NCI-H1417 (cell line): ENCODE measurements around the gene GRAP2.
A peak's percentile ranks its signal among the peaks of the same experiment; 100 is the strongest.

ENCODE experiments used
- DNase-seq, 3 experiments: peaks; one replicate each; lab custom pipeline; 2025; lab: John Stamatoyannopoulos, UW

GRAP2 gene

DNA sequence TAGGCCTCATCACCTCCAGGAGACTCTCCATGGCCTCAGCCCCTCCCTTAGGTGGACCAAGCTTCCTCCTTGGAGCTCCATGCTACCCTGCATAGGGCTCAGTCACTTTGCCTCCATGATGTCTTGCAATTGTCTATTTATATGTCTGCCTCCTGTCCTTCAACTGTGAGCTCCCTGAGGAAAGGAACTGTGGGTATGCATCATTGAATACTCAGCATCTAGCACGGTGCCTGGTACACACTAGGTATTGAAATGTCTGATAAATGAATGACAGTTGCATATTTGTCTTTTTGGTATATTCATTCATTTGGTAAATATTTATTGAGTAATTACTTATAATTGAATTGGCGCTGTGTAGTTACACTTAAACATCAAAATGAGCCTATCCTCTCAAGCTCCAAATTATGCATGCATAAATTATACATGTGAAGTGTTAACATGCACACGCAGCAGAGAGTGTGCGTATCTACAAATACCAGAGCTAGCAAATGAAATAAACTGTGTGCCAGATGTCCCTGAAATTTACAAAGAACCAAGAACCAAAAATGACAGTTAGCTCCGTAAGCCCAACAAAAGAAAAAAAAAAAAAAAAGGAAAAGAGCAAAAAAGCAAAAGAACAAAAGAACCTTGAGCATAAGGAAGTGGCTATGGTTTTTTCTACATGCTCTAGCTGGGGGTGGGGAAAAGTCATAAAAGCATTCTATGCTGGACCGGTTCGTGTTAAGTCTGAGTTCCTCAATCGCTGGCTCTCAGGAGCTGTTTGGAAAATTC lies 25.2 kb downstream of the GRAP2 start:
- DNase-seq = peak in 1 of 3 experiments; percentile 27

DNA sequence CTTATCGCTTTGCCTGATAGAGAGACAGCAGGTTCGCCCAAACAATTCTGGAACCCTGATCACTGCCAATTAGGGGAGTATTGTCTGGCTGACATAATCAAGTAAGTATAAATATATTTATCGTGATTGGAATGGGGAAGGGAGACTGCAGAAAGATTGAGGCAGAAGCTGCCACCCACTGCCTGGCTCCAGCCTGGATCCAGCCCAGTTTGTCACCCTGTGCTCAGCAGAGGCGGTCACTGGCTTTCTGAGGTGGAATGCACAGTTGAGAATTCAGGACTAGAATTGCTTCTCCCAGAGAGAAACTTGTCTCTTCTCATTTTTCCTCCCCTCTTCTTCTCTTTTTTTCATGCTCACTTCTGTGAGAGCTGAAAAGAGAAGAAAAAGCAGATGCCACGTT lies 25.9 kb downstream of the GRAP2 start:
- no peak for DNase-seq

DNA sequence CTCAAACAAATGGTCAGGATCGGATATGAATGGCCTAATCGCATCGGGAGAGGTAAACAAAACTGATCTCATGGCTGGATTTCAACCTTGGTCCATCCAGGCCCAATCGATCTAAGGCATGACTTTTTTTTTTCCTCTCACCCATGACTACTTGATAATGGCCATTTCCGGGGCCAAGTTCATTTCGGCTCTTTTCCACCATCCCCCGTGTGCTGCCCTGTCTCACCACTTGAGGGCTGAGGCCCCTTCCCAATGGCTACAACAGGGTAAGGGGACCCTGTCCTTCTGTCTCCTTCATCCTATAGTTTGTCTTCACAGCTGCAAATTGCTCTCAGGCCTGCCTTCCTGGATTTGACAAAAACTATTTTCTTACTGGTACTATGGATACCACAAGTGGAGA lies 26.7 kb downstream of the GRAP2 start:
- DNase-seq = no peak

DNA sequence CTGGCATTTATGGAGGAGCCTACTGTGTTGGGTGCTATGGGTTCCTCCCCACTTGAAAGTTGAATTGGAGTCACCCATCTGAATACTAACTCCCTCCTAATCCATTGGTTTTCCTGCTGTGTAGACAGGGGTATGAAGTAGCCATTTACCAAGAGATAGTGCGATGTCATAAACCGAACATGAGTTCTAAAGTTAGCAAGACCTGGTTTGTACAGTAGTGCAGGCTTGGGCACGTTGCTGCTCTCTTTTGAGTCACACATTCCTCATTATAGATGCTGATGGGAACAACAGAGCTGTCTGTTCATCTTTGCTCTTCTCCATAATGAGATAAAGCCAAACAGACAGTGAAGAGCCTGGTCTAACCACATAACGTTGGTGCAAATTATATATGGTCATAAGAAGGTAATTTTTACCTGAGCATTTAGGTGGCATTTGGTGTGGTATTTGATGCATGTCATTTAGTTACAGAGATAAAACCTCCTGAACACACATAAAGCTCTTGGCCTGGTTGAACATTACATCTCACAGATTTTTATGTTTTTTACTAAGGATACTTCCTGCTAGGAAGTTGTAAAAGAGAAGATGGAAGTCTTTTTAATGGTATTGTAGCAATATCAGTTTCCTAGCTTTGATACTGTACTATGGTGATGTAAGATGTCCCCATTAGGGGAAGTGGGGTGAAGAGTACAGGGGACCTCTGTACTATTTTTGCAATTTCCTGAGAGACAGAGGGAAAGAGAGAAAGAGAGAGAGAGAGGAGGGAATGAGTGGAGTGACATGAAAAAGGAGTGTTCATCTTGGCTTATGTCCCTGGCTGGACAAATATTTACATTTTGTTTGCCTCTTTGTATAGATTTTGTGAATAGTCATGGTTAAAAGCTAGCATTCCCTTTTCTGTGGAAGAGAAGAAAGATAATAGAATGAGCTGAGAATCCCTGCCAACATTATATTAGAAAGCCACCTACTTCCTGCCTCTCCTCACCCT lies 27.9 kb downstream of the GRAP2 start:
- no peak for DNase-seq

DNA sequence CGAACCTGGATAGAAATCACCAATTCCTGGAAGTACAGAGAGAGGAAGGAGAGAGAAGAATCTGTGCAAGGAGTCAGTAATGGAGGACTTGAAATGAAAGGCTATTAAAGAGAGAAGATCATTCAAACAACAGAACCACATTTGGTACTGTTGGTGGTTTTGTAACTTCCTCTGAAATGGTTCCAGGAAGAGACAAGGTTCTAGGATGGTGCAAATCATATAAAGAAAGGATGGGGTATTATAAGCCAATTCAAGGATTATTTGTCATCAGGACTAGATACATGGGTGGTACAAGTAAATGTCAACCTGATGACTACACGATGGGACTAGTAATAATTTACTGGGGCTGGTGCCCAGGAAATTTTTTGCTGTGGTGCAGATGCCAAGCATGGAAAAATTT lies 30.4 kb downstream of the GRAP2 start:
- DNase-seq = no peak

DNA sequence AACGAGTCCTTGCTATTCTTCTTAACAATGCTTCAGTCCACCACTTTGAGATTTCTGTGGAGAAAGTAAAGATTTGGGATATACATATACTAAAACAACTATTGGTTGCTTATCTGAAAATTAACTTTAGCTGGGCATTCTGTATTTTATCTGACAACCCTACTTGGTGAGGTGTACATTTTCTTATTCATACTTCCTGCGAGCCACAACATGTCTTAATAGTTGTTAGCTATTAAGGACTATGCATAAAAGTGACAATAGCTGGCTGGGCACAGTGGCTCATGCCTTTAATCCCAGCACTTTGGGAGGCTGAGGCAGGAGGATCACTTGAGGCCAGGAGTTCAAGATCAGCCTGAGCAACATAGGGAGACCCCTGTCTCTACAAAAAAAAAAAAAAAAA lies 31.3 kb downstream of the GRAP2 start:
- DNase-seq = no peak

DNA sequence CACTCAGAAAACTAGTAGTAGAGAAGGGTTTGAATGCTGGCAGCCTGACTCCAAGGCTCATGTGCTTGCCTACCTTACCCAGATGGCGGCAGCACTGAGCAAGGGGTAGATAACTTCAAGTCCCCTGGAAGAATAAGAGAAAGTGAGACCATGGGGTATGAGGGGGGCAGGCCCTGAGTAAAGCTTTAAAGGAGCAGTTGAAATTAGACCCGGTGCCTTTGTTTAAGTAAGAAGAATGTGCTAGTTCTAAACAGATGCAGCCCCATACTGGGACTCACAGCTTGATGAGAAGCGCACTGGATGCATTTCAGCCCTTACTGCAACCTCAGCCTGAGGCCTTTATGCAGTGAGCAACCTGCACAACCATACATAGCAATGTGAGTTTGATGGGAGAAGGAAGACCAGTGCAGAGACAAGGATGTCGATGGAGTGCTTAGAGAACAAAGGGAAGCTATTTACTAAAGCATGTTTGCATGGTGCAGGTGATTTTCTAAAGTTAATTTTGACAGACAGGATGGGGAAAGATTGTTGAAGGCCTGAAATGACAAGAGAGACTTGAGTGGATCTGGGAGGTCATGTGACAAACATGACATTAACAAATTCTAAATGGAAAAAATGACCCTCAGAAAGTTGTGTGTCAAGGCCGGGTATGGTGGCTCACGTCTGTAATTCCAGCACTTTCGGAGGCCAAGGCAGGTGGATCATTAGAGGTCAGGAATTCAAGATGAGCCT lies 32.2 kb downstream of the GRAP2 start:
- peak in 1 of 3 experiments; percentile 16 for DNase-seq

DNA sequence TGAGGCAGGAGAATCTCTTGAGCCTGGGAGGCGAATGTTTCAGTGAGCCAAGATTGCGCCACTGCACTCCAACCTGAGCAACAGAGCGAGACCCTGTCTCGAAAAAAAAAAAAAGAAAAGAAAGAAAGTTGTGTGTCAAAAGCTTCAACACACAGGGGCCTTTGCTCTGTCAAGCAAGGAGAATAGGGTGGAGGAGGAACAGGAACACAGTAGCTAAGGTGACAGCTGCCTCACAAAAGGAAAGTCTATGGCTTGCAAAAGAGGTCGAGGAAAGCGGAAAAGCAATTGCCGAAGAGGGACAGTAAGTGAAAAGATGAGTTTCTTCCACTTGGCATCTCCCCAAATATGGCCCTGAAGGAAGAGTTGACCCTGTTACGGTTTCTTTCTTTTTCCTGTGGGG lies 32.9 kb downstream of the GRAP2 start:
- DNase-seq = no peak

DNA sequence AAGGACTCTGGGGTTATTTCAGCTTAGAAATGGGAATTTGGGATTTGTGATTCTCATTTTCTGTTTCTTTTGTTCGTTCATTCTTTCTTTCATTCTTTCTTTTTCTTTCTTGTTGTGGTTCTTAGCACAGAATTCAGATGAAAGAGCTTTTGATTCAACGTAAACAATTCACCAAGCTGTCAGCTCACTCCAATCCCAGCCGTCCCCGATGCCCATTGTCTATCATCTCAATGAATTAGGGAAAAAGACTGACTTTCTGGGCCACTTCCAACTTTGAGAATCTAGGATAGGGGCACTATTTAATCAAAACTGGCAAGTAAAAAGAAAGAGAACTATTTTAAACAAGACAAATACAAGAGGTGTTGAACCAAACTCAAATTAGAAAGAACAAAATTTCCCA lies 34.2 kb downstream of the GRAP2 start:
- no peak for DNase-seq

DNA sequence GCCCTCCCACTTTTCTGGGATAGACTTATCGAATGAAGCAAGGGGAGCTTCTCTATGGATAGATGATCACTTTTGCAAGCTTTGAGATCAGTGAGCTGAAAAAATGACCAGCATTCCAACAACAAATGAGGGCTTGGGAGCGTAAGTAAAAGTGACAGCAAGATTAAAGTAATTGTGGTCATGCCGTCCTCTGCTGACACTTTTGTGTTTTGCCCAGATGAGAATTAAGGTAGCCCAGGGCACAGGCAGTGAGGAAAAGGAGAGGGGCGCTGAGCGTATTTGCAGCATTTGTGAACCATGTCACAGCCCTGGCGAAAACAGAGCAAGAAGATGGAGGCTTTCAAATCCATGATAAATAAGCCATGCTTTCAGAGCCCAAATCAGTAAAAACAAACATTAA lies 34.7 kb downstream of the GRAP2 start:
- DNase-seq = peak in 1 of 3 experiments; percentile 4

DNA sequence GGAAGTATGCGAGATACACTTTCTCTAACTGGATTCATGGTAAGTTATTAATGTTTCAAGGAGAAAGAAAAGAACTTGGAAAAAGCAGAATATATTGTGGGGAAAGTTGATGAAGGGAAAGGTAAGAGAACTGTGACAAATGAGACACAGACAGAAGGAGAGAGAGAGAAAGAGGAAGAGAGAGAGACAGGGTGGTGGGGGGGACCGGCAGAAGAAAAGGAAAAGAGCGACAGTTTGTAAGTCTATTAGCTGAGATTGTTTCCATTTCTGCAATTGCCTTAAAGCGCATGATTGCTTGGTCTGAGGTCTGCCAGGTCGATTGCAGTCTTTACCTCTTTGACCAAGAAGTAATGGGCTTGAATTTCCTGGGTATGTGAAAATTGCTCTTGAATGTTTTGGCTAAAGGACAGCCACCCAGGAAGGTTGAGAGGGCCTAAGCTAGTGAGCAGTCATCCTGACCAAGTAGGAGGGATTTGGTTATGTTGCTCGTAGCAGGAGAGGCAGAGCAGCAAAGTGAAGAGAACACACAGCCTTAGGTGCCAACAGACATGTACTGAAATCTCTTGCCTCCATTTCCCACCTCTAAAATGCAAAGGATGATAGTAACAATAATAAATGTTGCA lies 35.8 kb downstream of the GRAP2 start:
- DNase-seq = no peak

DNA sequence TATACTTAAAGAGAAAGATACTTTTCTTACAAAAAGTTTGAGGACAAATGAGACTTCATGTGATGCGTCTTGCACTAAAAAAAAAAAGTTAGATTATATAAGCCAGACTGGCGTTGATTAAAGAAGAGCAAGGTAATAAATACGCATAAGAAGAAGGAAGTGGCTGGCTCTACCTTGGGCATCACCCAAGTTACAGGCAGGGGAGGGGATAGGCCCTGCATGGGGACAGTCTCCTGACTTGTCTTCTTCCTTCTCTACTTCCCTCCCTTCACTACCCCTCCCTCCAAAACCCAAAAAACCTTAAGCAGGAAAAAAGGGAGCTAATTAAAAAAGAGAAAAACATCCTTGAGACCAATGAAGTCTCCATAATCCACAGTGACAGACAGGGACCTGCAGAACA lies 37.0 kb downstream of the GRAP2 start:
- no peak for DNase-seq

DNA sequence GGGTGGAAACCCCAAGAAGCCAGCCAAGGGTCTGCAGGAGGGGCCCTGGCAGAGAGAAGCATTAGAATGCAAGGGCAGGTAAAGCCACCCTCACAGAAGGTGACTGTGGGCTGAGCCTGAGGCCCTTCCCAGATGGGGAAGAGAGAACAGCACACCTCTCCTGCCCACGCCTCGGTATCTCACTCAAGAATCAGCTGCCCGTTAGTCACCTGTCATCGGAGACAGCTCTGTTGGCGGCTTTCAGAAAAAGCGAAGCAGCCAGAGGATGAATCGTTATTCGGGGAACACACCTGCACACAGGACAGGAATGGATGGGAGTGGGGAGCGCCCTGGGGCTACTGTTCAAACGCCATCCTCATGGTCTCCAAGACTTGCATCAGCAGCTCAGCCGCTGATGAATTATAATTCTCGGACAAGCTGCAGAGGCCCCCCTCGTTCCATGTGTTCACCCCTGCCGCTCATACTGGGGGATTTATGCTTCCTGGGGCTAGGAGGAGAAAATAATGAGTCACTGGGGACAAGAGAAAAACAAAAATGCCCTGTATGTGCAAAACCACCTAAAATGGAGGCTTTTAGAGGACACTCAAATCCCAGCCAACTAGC lies 37.7 kb downstream of the GRAP2 start:
- peak in 1 of 3 experiments; percentile 13 for DNase-seq

DNA sequence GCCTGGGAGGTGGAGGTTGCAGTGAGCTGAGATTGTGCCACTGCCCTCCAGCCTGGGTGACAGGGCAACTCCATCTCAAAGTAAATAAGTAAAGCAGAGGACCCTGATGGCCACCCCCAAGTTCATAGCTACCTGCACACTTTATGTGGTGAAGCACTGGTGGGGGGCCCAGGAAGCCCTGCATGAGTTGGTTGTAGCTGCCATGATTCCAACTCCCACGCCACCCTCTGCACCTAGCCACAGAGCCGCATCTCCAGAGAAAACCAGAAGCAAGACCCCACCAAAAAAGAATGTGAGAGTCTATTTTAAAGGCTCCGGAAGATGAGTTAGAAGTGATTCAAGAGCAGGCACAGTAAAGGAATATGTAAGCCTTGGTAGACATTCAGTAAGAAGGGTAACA lies 38.9 kb downstream of the GRAP2 start:
- DNase-seq = no peak

DNA sequence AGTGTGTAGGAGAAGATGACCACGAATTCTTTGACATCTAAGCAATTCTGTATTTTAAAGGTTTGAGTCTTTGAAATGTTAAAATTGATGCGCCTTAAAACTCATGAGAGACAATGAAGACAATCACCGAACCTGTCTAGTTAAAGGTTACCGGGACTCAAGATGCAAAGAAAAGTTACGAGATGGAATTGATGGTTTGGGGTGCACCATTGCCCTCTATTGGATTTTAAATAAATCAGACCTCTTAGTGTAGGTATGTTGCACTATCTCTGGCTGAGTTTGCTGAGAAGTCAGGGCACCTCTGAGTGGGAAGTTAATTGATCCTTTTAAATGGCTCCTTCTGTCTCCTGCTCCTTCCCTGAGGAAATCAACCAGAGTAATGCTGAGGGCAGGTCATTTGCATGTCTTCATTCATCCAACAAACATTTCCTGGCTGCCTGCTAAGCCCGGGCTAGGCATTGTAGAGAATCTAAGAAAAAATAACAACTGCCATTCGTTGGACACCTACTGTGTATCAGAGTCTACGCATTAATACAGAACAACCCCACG lies 39.9 kb downstream of the GRAP2 start:
- peak in 1 of 3 experiments; percentile 38 for DNase-seq

DNA sequence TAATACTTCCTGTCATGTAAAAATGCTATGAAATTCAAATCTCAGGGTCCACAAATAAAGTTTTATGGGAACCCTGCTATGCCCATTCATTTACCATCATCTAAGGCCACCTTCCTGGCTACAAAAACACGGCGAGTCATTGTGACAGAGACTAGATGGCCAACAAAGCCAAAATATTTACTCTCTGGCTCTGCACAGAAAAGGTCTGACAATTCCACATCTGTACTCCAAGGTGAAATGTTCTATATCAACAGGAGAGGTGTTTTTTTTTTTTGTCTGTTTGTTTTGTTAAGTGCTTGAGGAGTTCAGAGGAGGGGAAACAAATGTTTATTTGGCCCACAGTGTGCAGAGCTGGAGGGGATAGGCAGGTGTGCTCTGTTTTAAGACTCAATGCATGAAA lies 40.7 kb downstream of the GRAP2 start:
- DNase-seq = peak; percentile 11 to 89 (median 58)

DNA sequence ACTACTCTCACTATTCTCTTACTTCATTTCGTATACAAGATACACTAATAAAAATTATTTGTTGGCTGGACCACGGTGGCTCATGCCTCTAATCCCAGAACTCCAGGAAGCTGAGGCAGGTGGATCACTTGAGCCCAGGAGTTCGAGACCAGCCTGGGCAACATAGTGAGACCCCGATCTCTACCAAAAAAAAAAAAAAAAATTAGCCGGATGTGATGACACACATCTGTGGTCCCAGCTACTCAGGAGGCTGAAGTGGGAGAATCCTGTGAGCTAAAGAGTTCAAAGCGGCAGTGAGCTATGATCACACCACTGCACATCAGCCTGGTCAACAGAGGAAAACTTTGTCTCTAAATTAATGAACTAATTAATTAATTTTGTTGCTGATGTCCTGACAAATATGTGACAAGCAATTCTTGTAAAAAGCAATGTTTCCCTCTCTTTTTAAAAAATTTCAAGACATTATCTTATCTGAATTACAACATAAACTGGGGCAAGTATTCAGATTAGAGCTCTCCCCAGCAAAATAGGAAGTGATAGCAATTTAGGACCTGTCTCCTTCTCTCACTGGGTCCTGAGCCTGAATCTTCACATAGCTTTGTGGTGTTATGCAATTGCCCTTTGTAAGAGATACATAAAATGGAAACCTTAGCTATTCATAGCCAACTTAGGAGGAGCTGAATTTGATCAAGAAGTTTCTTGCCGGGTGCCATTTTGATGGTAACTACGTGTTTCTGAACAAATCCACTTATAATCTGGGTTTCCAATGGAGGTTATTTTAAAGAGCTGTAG lies 41.8 kb downstream of the GRAP2 start:
- no peak for DNase-seq

DNA sequence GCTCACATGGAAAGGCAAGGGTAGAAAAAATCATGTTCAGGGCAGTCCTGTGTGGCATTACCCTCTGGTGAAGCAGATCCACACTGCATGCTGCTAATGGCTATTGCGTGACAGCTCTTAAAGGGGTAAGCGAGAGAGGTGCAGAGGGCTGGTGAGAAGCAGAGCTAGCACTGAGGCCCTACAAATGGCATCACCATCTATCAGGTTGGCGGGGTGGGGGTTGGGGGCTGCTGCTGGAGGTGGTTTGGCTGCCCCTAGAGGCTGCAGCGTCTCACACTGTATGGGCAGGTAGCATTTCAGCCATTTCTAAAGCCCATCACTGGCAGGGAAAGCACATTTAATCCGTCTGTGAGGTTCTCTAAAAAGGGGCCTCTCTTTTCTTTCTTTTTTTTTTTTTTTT lies 42.5 kb downstream of the GRAP2 start:
- DNase-seq = peak in 2 of 3 experiments; percentile 4 to 8

DNA sequence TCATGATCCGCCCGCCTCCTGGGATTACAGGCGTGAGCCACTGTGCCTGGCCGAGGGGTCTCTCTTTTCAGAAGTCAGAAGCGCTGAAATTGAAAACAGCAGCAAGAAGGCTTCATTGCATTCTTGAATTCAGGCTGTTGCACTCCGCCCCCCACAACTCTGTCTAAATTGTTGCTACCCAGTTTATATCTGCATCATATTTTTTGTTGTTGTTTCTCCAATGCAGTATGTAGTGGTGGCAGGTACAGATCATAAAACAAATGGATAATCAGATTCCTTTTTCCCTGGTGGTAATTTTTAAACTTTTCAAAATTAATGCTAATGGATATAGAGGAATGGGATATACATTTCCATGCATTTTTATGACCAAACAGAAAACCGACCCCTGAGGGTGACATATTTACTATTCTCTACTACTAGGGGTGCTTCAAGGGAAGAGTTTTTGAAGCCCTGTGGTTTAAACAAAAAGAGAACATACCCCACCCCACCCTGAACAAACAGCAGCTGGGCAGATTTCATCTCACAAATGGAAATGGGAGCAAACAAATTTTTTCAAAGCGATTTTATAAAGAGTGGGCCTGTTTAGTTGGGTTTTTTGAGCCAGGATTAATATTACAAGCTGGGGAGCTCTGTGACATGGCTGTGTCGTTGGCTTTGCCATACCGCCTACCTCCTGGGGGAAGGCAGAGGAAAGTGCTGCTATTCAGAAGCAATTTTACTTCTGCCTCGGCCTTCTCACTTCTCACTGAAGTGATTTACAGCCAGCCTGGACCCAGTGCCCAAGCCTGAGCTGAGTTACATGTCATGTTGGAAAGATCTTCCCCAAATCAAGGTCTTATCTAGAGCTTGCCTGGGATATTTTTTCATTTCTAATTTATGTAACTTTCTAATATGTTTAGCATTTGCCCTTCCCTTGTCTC lies 43.3 kb downstream of the GRAP2 start:
- DNase-seq = peak in 2 of 3 experiments; percentile 20 to 50
